Loucy (cell line): ENCODE results near the gene MCM9.

Source experiments
- EZH2phosphoT487 ChIP-seq: fragments of 200-600 bp; IDR thresholded peaks from 2 replicates; pipeline ENCODE4 v1.6.1; 2018; ENCODE audit warnings: antibody characterized with exemption, mild to moderate bottlenecking, moderate library complexity, borderline replicate concordance
- TF ChIP-seq, protein P1 (sequence below): fragments of 200-600 bp; sonication (generic); conservative IDR thresholded peaks from 2 replicates; pipeline ENCODE4 v1.5.1; 2014; ENCODE audit warnings: mild to moderate bottlenecking, antibody characterized with exemption, low read length

DNA sequence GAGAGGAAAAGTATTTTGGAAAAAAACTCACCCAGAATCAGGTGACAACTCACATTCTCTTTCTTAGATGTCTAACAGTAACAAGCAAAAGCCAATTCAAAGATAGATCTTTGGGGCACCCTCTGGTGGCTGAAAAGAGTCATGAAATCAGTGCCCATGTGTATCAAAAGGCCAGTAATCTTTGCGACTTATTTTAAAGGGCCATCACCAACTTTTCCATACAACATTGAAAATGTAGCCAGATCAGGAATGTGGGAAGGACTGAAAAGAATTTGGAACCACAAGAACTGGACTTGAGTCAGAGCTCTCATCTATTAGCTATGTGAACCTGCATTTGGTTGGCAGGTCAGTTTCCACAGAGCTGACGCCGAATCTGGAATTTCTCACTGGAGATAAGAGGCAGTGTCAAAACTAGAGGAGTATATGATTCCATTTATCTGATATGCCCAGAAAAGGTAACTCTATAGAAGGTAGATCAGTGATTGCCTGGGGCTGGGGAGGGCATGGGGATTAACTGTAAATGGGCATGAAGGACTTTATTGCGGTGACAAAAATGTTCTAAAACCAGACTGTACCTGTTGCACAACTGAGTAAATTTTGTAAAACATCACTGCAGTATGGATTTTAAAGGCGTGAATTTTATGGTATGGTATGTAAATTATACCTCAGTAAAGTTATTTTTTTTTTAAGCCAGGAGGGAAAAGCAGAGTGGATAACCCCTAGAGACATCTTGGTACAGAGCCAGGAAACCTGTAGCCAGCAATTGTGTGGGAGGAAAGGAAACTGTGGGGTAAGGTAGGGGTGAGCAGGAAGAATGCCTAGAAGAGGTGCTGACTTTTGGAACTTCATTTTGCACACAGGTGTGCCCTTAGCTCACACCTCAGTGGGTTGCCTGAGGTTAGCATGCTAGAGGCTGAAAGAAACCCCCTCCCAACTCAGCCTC is 158.1 kb downstream of the MCM9 start:
- TF ChIP-seq, protein P1, sequence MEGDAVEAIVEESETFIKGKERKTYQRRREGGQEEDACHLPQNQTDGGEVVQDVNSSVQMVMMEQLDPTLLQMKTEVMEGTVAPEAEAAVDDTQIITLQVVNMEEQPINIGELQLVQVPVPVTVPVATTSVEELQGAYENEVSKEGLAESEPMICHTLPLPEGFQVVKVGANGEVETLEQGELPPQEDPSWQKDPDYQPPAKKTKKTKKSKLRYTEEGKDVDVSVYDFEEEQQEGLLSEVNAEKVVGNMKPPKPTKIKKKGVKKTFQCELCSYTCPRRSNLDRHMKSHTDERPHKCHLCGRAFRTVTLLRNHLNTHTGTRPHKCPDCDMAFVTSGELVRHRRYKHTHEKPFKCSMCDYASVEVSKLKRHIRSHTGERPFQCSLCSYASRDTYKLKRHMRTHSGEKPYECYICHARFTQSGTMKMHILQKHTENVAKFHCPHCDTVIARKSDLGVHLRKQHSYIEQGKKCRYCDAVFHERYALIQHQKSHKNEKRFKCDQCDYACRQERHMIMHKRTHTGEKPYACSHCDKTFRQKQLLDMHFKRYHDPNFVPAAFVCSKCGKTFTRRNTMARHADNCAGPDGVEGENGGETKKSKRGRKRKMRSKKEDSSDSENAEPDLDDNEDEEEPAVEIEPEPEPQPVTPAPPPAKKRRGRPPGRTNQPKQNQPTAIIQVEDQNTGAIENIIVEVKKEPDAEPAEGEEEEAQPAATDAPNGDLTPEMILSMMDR, result peak; percentile 90
- TF ChIP-seq EZH2phosphoT487, result no peak
